Measurements from ENCODE around the gene SRSF6.

GRCh38 chr20:43492101-43492500, 34.4 kb downstream of the SRSF6 start:
- TF ChIP-seq HDGF (IDR thresholded peaks at IDR 0.05; ENCODE audit: borderline replicate concordance) = no peak
- no peak for TF ChIP-seq ELF4 (IDR thresholded peaks at IDR 0.05)
- TF ChIP-seq BHLHE40 (IDR thresholded peaks at IDR 0.05; ENCODE audit: borderline replicate concordance) = no peak
- TF ChIP-seq PKNOX1 (IDR thresholded peaks at IDR 0.05) = no peak
- TF ChIP-seq FOXM1 (IDR thresholded peaks at IDR 0.05; ENCODE audit: borderline replicate concordance) = no peak
- no peak for TF ChIP-seq ZNF384 (IDR thresholded peaks at IDR 0.05)
- no peak for TF ChIP-seq SP1 (IDR thresholded peaks at IDR 0.05)
- no peak for TF ChIP-seq TARDBP (IDR thresholded peaks at IDR 0.05)
- no peak for TF ChIP-seq SUZ12 (IDR thresholded peaks at IDR 0.05)
- no peak for TF ChIP-seq FOXA1 (IDR thresholded peaks at IDR 0.05)
- no peak for TF ChIP-seq CTBP1 (IDR thresholded peaks at IDR 0.05; ENCODE audit: borderline replicate concordance)
